Progenitor cell of endocrine pancreas (in vitro differentiated cells): ENCODE measurements around the gene DRD4. TPM values are rescaled to one million over a fixed set of nuclear protein-coding genes. Genes with fewer than 3 reads are reported as not detected.

Experiments used
- DNase-seq: peaks from one replicate; pipeline ENCODE4 v3.0.0; 2021; ENCODE audit warnings: low spot score; ENCODE audit not compliant: unreplicated experiment
- H3K27ac Mint-ChIP-seq: 2 replicates; pipeline ENCODE4 v1.8.0; 2021; ENCODE audit warnings: mild to moderate bottlenecking, moderate library complexity, mixed read lengths
- H3K27me3 Mint-ChIP-seq: 2 replicates; pipeline ENCODE4 v1.8.0; 2021; ENCODE audit warnings: mixed read lengths
- H3K36me3 Mint-ChIP-seq: 2 replicates; pipeline ENCODE4 v1.8.0; 2022; ENCODE audit warnings: mixed read lengths; ENCODE audit not compliant: insufficient read depth
- H3K4me1 Mint-ChIP-seq: 2 replicates; pipeline ENCODE4 v1.8.0; 2021; ENCODE audit warnings: low read depth, mixed read lengths
- H3K4me3 Mint-ChIP-seq: 2 replicates; pipeline ENCODE4 v1.8.0; 2021; ENCODE audit warnings: low read depth, mild to moderate bottlenecking, moderate library complexity, mixed read lengths
- H3K9me3 Mint-ChIP-seq: 2 replicates; pipeline ENCODE4 v1.8.0; 2021; ENCODE audit warnings: low read depth, mixed read lengths
- total RNA-seq: library from RNA; stranded (reverse); gene quantifications from 2 replicates; pipeline ENCODE4 v1.2.1, GENCODE V29; 2021
- TF ChIP-seq, protein P1 (sequence below): fragments of 200-600 bp; sonication (generic); IDR thresholded peaks from one replicate; pipeline ENCODE4 v1.5.0; 2021; ENCODE audit warnings: antibody characterized with exemption, mild to moderate bottlenecking; ENCODE audit not compliant: unreplicated experiment

DRD4 gene
- total RNA-seq, 1 donor from 2014 or later = 2.7 TPM

DNA sequence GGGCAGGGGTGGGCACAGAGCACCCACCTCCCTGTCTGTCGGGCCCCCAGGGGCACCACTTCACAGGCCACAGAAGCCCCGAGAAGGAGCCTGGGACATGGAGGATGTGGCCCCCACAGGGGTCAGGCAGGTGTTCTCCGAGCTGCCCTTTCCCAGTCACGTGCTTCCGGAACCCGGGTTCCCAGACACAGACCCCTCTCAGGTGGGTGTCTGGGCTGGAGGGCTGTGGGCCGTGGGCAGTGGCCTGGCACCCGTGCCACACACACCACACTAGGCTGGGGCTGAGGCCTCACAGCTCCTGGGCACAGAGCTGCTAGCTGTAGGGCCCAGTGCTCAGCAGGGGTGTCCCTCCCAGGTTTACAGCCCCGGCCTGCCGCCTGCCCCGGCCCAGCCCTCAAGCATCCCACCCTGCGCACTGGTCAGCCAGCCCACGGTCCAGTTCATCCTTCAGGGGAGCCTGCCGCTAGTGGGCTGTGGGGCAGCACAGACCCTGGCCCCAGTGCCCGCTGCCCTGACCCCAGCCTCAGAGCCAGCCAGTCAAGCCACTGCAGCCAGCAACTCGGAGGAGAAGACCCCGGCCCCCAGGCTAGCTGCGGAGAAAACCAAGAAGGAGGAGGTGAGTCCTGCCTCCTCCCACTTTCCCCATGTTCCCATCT lies 26.8 kb upstream of the DRD4 start:
- Mint-ChIP-seq H3K4me1 (peaks cover under 1% of the 10 kb centered on the region), H3K9me3 (no peaks in the 10 kb centered on the region), H3K27me3 (no peaks in the 10 kb centered on the region), H3K36me3 (peaks cover 12% of the 10 kb centered on the region), H3K27ac (no peak overlapping the region), H3K4me3 (no peak overlapping the region)
- DNase-seq = no peak
- TF ChIP-seq, protein P1, sequence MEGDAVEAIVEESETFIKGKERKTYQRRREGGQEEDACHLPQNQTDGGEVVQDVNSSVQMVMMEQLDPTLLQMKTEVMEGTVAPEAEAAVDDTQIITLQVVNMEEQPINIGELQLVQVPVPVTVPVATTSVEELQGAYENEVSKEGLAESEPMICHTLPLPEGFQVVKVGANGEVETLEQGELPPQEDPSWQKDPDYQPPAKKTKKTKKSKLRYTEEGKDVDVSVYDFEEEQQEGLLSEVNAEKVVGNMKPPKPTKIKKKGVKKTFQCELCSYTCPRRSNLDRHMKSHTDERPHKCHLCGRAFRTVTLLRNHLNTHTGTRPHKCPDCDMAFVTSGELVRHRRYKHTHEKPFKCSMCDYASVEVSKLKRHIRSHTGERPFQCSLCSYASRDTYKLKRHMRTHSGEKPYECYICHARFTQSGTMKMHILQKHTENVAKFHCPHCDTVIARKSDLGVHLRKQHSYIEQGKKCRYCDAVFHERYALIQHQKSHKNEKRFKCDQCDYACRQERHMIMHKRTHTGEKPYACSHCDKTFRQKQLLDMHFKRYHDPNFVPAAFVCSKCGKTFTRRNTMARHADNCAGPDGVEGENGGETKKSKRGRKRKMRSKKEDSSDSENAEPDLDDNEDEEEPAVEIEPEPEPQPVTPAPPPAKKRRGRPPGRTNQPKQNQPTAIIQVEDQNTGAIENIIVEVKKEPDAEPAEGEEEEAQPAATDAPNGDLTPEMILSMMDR = no peak

DNA sequence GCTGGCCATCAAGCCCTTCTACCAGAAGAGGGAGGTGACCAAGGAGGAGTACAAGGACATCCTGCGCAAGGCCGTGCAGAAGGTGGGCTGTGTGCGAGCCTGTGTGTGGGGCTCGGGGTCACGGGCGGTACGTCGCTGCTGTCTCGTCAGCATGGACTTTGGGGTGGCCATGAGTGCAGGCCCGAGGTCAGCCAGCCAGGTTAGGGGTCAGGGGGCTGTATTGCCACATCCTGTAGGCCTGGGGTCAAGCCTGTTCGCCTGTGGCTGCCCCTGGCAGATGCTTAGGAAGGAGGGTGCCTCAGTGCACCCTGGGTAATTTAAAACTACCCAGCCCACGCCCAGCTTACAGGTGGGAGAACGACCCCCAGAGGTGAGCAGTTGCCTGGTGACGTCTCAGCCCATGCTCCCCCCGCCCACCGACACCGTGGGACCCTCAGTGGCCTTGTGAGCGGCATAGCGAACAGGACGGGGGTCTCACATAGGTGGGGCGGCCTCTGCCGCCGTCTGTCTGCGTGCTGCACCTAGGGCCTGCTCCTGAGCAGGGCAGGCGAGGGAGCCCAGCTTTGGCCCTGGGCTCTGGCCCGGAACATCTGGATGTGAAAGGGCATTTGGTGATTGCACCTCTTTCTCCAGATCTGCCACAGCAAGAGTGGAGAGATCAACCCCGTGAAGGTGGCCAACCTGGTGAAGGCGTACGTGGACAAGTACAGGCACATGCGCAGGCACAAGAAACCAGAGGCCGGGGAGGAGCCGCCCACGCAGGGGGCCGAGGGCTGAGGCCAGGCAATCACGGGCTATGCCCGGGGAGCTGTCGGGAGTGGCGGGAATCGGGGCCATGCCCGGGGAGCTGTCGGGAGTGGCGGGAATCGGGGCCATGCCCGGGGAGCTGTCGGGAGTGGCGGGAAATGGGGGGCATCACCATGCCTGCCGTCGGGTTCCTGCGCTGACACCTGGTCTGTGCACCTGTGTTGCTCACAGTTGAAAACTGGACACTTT lies 25.8 kb upstream of the DRD4 start:
- H3K4me1 Mint-ChIP-seq = peaks cover 2% of the 10 kb centered on the region
- H3K4me3 Mint-ChIP-seq = no peak overlapping the region
- H3K27me3 Mint-ChIP-seq = no peaks in the 10 kb centered on the region
- H3K27ac Mint-ChIP-seq = no peak overlapping the region
- peaks cover 12% of the 10 kb centered on the region for H3K36me3 Mint-ChIP-seq
- no peak for DNase-seq
- TF ChIP-seq, protein P1 = no peak
- no peaks in the 10 kb centered on the region for H3K9me3 Mint-ChIP-seq

DNA sequence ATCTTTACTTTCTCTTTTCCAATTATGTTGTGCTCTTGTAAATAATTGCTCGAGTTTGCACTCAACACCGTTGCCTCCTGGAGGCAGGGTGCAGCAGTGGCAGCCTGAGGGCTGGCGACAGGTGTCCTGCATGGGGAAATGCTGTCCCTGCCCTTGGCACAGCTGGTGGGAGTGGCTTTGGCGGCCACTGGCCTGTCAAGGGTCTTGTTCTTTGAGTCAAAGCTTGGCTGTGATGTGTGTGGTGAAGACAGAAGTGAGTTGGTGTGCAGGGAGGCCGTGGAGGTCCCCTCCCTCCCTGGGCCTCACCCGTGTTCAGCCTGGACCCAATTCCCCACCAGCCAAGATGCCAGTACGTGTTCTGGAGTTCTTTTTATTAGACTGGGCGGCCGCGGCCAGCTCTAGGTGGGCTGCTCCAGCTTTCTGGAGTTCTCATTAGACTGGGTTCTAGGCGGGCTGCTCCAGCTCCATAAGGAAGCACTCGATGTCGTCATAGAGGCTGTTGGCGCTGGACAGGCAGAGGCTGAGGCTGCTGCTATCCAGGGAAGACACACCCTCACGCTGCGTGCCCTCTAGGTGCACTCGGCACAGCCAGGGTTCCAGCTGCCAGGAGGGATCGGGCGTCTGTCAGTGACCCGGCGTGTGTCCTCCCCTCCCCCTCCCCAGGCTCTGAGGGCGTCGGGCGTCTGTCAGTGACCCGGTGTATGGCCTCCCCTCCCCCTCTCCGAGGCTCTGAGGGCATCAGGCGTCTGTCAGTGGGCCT lies 24.7 kb upstream of the DRD4 start:
- H3K27me3 Mint-ChIP-seq = no peaks in the 10 kb centered on the region
- no peak for DNase-seq
- H3K27ac Mint-ChIP-seq = peak overlapping the region; percentile 41
- no peaks in the 10 kb centered on the region for H3K9me3 Mint-ChIP-seq
- peaks cover 2% of the 10 kb centered on the region for H3K4me1 Mint-ChIP-seq
- TF ChIP-seq, protein P1 = peak; percentile 33
- H3K4me3 Mint-ChIP-seq = no peak overlapping the region
- H3K36me3 Mint-ChIP-seq = peaks cover 8% of the 10 kb centered on the region

DNA sequence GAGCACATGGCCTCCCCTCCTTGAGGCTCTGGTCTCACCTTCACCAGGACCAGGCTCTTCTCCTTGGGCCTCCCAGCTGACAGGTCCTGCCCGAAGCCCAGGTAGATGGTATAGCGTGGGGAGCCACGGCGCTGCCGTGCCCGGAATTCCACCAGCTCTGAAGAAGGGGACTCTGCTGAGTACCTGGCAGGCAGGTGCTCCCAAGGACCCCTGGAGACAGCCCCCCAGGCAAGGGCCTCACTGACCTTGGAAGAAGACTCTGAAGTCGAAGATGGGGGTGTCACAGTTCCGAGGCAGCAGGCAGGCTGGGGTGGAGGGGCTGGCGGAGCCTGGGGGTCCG lies 24.1 kb upstream of the DRD4 start:
- no peak overlapping the region for H3K27ac Mint-ChIP-seq
- H3K4me1 Mint-ChIP-seq = peaks cover 2% of the 10 kb centered on the region
- peaks cover 8% of the 10 kb centered on the region for H3K36me3 Mint-ChIP-seq
- TF ChIP-seq, protein P1 = no peak
- no peak for DNase-seq
- no peak overlapping the region for H3K4me3 Mint-ChIP-seq
- no peaks in the 10 kb centered on the region for H3K9me3 Mint-ChIP-seq
- H3K27me3 Mint-ChIP-seq = no peaks in the 10 kb centered on the region

DNA sequence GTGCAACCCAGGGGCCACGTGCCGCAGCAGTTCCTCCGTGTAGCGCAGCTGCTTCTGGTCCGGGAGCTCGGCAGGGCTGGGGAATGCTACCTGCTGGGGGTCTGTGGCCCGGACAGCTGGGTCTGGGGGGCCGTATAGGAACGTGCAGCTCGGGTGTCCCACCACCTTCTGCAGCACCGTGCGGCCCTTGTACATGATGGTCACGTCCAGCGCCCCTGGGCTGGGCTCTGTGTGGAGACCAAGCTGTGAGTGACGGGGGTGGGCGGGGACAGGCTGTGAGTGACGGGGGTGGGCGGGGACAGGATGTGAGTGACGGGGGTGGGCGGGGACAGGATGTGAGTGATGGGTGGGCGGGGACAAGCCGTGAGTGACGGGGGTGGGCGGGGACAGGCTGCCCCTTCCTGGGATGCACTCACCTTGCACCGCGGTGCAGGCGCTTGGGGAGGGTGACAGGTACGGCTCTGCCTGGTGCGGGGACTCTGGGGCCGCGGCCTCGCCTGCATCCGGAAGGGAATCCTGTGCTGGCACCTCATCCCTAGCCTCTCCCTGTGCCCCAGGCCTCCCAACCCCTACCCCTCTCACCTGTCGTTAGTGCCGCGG lies 23.6 kb upstream of the DRD4 start:
- Mint-ChIP-seq H3K4me1 (peaks cover 2% of the 10 kb centered on the region), H3K4me3 (no peak overlapping the region), H3K36me3 (peaks cover 5% of the 10 kb centered on the region), H3K9me3 (no peaks in the 10 kb centered on the region), H3K27ac (no peak overlapping the region), H3K27me3 (no peaks in the 10 kb centered on the region)
- no peak for DNase-seq
- TF ChIP-seq, protein P1 = no peak
